ENCODE measurements around the gene EMX2. TPM values are rescaled to one million over a fixed set of nuclear protein-coding genes. Genes with fewer than 3 reads are reported as not detected.
"Not testable (repeated sequence)": the region's sequence is repeated elsewhere in the genome, so short reads cannot be mapped to it uniquely, and the experiment has no call there.

Gene EMX2
- polyA plus RNA-seq, 1 donor from 2014 or later, result 0.12 TPM

DNA sequence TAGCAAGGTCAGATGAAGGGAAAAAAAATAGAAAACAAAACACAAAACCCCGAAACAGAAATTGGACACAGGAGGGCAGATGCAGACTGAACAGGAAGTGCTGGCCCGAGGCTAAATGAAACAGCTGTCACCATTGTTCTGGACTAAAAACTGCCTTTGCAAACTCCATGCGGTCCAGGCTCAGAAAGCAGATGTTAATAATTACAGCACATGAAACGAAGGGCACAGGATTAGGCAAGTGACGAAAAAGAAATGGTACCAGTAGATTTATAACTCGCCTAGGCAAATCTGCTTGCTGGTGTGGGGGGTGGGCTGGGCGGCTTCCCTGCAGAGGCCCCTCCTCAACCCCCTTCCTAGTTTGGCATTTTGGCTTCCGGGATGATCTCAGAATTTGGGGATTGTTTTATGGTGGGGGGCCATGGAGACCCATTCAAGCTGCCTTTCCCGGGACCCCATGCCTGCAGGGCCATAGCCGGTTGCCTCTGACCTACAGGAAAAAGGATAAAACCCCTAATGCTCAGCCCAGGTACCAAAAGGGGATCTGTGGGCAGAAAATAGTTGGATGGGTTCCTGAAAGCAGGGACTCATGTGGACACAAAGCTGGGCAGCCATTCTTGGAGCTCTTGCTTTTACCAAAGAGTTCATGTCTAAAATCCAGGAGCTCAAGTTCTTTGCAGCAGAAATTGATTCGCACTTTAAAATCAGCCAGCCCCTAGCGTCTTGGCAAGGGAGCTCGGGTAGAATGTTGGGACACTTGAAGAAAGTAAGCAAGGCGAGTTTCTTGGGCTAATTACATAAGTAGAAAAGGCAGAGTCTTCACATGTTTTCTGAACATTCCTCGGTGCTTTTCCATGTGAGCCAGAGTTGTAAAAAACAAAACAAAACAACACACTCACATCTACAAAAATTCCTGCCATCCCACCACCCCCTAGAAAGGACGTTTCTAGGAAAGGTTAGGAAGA lies 39.0 kb upstream of the EMX2 start:
- no peak overlapping the region for H3K4me3 ChIP-seq (ENCODE audit: low read length)
- TF ChIP-seq EZH2 (IDR thresholded peaks at IDR 0.05; ENCODE audit: borderline replicate concordance, insufficient read depth, low read length, poor library complexity, severe bottlenecking) (no peak), RAD21 (conservative IDR thresholded peaks at IDR 0.05) (no peak), TAF1 (IDR thresholded peaks at IDR 0.05; ENCODE audit: low read depth) (no peak), SMC3 (conservative IDR thresholded peaks at IDR 0.05; ENCODE audit: poor library complexity) (no peak), MXI1 (conservative IDR thresholded peaks at IDR 0.05; ENCODE audit: poor library complexity, severe bottlenecking) (no peak), EP300 (conservative IDR thresholded peaks at IDR 0.05; ENCODE audit: poor library complexity, severe bottlenecking) (no peak), POLR2AphosphoS5 (IDR thresholded peaks at IDR 0.05) (no peak)
- TF ChIP-seq, protein P1, sequence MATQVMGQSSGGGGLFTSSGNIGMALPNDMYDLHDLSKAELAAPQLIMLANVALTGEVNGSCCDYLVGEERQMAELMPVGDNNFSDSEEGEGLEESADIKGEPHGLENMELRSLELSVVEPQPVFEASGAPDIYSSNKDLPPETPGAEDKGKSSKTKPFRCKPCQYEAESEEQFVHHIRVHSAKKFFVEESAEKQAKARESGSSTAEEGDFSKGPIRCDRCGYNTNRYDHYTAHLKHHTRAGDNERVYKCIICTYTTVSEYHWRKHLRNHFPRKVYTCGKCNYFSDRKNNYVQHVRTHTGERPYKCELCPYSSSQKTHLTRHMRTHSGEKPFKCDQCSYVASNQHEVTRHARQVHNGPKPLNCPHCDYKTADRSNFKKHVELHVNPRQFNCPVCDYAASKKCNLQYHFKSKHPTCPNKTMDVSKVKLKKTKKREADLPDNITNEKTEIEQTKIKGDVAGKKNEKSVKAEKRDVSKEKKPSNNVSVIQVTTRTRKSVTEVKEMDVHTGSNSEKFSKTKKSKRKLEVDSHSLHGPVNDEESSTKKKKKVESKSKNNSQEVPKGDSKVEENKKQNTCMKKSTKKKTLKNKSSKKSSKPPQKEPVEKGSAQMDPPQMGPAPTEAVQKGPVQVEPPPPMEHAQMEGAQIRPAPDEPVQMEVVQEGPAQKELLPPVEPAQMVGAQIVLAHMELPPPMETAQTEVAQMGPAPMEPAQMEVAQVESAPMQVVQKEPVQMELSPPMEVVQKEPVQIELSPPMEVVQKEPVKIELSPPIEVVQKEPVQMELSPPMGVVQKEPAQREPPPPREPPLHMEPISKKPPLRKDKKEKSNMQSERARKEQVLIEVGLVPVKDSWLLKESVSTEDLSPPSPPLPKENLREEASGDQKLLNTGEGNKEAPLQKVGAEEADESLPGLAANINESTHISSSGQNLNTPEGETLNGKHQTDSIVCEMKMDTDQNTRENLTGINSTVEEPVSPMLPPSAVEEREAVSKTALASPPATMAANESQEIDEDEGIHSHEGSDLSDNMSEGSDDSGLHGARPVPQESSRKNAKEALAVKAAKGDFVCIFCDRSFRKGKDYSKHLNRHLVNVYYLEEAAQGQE (IDR thresholded peaks at IDR 0.05; ENCODE audit: borderline replicate concordance), result no peak
- TF ChIP-seq, protein P2, sequence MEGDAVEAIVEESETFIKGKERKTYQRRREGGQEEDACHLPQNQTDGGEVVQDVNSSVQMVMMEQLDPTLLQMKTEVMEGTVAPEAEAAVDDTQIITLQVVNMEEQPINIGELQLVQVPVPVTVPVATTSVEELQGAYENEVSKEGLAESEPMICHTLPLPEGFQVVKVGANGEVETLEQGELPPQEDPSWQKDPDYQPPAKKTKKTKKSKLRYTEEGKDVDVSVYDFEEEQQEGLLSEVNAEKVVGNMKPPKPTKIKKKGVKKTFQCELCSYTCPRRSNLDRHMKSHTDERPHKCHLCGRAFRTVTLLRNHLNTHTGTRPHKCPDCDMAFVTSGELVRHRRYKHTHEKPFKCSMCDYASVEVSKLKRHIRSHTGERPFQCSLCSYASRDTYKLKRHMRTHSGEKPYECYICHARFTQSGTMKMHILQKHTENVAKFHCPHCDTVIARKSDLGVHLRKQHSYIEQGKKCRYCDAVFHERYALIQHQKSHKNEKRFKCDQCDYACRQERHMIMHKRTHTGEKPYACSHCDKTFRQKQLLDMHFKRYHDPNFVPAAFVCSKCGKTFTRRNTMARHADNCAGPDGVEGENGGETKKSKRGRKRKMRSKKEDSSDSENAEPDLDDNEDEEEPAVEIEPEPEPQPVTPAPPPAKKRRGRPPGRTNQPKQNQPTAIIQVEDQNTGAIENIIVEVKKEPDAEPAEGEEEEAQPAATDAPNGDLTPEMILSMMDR (IDR thresholded peaks at IDR 0.05; ENCODE audit: poor library complexity, severe bottlenecking), result no peak
- H3K9me2 ChIP-seq (ENCODE audit: insufficient read depth, low read length), result no peaks in the 10 kb centered on the region
- H3K79me2 ChIP-seq (replicated peaks; ENCODE audit: insufficient read depth, low read length), result no peaks in the 10 kb centered on the region
- no peaks in the 10 kb centered on the region for H3K9me3 ChIP-seq (ENCODE audit: low read length)
- H3K27ac ChIP-seq (ENCODE audit: low read length), result no peak overlapping the region
- H3F3A ChIP-seq (ENCODE audit: insufficient read depth, low read length, poor library complexity, severe bottlenecking), result no peaks in the 10 kb centered on the region
- no peaks in the 10 kb centered on the region for H4K20me1 ChIP-seq (ENCODE audit: insufficient read depth)
- no peak overlapping the region for H3K9ac ChIP-seq (ENCODE audit: low read length)
- no peak overlapping the region for H2AFZ ChIP-seq (ENCODE audit: low read depth, low read length)
- H3K36me3 ChIP-seq (ENCODE audit: insufficient read depth, low read length), result no peaks in the 10 kb centered on the region
- no peak overlapping the region for H3K4me2 ChIP-seq (ENCODE audit: low read length)
- no peaks in the 10 kb centered on the region for H3K27me3 ChIP-seq (ENCODE audit: insufficient read depth, low read depth, low read length)

DNA sequence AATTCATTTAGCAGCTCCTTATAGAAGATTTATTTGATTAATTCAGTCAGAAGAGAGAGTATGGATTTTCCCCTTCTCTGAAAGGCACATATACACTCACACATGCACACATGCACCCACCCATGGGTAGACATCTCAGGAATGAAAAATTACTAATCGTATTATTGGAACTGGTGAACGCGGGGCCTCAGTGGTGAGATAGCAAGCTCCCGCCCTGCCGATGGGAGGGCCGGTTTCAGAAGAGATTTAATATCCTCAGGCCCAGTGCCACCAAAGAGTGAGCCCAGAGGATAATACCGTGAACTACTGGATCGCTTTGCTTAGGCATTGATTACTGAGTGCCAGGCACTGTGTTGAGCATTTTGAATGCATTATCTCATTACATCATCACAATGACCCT lies 38.0 kb upstream of the EMX2 start:
- no peaks in the 10 kb centered on the region for H3K9me2 ChIP-seq (ENCODE audit: insufficient read depth, low read length)
- H3K9ac ChIP-seq (ENCODE audit: low read length), result no peak overlapping the region
- no peaks in the 10 kb centered on the region for H3K36me3 ChIP-seq (ENCODE audit: insufficient read depth, low read length)
- H2AFZ ChIP-seq (ENCODE audit: low read depth, low read length), result no peak overlapping the region
- no peaks in the 10 kb centered on the region for H3K79me2 ChIP-seq (replicated peaks; ENCODE audit: insufficient read depth, low read length)
- H3K27me3 ChIP-seq (ENCODE audit: insufficient read depth, low read depth, low read length), result no peaks in the 10 kb centered on the region
- no peak overlapping the region for H3K4me3 ChIP-seq (ENCODE audit: low read length)
- no peak overlapping the region for H3K4me2 ChIP-seq (ENCODE audit: low read length)
- no peak overlapping the region for H3K27ac ChIP-seq (ENCODE audit: low read length)
- TF ChIP-seq EZH2 (IDR thresholded peaks at IDR 0.05; ENCODE audit: borderline replicate concordance, insufficient read depth, low read length, poor library complexity, severe bottlenecking) (no peak), POLR2AphosphoS5 (IDR thresholded peaks at IDR 0.05) (no peak)
- H3F3A ChIP-seq (ENCODE audit: insufficient read depth, low read length, poor library complexity, severe bottlenecking), result no peaks in the 10 kb centered on the region
- no peaks in the 10 kb centered on the region for H3K9me3 ChIP-seq (ENCODE audit: low read length)
- no peaks in the 10 kb centered on the region for H4K20me1 ChIP-seq (ENCODE audit: insufficient read depth)

GRCh38 chr10:117507081-117507480 lies 35.5 kb upstream of the EMX2 start:
- not testable (repeated sequence) for H3K27ac ChIP-seq (ENCODE audit: low read length); H3F3A ChIP-seq (ENCODE audit: insufficient read depth, low read length, poor library complexity, severe bottlenecking); H3K36me3 ChIP-seq (ENCODE audit: insufficient read depth, low read length); H3K9me3 ChIP-seq (ENCODE audit: low read length); H3K9ac ChIP-seq (ENCODE audit: low read length); H3K27me3 ChIP-seq (ENCODE audit: insufficient read depth, low read depth, low read length); H2AFZ ChIP-seq (ENCODE audit: low read depth, low read length); H3K4me3 ChIP-seq (ENCODE audit: low read length); H3K4me2 ChIP-seq (ENCODE audit: low read length); H3K9me2 ChIP-seq (ENCODE audit: insufficient read depth, low read length); H3K79me2 ChIP-seq (replicated peaks; ENCODE audit: insufficient read depth, low read length); H4K20me1 ChIP-seq (ENCODE audit: insufficient read depth)
